SKM-1 treated with dmso at 0.1 percent for 144 hours (cell line): Measurements from ENCODE around the gene PTPRG.

Experiments used
- DNase-seq: peaks from one replicate; lab custom pipeline; 2025; ENCODE audit not compliant: unreplicated experiment; lab: John Stamatoyannopoulos, UW

PTPRG gene

DNA sequence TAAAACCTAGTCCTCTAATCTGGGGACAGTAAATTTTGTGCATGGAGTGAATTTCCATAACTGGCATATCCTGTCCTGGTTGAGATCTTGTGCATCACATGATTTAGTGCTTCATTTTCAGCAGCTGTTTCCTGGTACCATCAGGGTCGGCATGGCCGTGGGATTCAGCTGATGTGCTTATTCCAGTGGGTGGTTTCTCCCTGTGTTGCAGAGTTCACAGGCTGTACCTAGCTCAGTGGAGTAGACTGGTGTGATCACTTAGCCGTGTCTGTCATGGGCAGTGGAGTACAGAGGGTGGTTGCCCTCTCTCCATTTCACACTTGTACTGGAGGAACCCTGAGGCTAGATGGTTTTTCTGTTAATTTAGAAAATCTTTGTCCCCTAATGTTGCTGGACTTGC, 228.5 kb downstream of the PTPRG start:
- no peak for DNase-seq

DNA sequence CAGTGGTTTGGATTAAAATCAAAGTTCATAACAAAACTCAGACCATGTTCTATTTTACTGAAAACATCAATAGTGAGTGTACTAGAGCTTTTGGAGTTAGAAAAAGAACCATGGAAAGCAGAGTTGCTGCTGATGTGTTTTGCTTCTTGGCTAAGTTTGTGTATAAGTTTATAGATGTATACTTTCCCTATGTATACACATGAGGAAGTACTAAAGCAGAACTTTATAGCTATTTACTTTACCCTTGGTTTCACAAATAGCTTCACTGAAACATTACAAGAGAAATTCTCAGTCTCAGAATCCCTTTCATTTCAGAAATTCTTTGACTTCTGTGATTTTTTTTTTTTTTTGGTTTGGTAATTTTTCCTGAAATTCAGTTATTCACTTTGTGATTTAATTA, 229.0 kb downstream of the PTPRG start:
- no peak for DNase-seq

DNA sequence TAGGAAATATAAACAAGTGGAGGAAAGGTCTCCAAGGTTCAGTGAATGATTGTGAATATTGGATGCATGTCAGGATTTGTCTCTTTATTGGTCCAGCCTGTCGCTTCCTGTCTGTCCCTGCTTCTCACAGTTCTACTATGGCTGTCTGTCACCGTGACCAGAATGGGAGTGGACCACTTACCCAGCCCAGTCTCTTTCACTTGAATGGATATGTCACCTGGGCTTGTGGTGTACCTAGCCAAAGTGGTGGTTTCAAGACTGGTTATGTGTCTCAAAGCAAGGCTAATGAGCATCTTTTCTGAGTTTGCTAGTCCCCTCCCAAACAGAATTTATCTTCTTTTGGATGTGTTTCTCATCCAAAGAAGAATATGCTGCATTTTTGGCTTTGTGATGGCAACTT, 231.7 kb downstream of the PTPRG start:
- no peak for DNase-seq

GRCh38 chr3:61793521-61793920, 232.2 kb downstream of the PTPRG start:
- no peak for DNase-seq

- DNase-seq, result no peak
These were observed 233.0 kb downstream of the PTPRG start for GRCh38 chr3:61794341-61794740.

GRCh38 chr3:61794961-61795360, 233.6 kb downstream of the PTPRG start:
- no peak for DNase-seq

DNA sequence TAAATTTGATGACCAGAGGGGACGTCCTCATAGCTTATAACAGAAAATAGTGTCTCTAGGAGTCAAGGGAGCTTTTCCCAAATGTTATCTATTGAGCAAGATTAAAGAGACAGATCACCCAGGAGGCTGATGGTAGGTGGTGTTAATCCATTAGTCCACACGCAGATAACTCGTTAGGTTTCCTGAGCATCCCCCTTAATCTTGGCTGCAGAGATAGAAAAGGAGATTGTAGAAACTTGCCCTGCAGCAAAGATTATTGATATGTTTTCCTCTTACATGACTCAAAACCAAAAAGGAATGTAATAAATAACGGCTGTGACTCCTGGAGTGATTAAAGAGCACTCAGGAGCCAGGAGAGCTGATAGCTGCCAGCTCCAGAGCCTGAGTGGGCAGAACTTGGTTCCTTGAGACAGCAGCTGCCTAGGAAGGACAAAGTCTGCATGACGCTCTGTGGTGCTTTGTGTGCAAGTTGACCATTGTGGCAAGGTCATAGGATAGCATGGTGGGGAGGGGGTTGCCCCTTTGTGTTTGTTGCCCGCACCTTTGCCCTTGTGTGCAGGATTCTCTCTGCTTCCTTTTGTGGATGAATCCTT, 234.8 kb downstream of the PTPRG start:
- no peak for DNase-seq

DNA sequence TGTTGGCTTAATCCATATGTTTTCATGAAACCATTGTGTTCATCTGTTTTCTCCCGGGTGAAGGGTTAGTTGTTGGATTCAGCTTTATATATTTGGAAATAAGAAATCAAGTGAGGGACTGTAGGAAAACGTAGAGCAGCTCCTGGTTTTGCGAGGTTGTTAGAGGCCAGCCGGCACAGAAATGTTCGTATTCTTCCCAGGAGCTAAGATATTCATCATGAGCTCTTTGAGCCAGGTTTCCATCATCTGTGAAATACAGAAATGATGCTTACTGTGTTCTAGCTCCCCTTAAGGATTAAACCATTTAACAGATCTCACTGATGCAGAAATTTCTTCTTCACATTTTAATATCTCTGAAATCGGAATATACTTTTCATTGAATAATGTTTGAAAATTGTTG, 235.5 kb downstream of the PTPRG start:
- no peak for DNase-seq

DNA sequence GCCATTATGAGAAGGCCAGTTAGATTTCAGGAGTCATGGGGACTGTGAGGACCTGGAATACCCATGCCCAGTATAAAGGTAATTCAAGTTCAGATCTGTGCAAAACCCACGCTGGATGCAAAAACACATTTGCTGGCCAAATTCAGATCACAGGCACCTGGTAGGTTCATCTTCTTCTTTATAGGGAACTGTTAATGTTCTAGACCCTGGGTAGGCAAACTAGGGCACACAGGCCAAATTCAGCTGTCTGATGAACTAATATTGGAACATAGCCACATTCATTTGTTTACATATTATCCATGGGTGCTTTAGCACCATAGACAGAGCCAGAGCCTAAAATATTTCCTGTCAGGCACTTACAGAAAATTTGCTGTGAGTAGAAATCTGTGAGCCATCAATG, 241.4 kb downstream of the PTPRG start:
- DNase-seq, result no peak

GRCh38 chr3:61803983-61804382, 242.6 kb downstream of the PTPRG start:
- DNase-seq, result no peak

GRCh38 chr3:61804782-61805181, 243.4 kb downstream of the PTPRG start:
- peak; percentile 6 for DNase-seq

DNA sequence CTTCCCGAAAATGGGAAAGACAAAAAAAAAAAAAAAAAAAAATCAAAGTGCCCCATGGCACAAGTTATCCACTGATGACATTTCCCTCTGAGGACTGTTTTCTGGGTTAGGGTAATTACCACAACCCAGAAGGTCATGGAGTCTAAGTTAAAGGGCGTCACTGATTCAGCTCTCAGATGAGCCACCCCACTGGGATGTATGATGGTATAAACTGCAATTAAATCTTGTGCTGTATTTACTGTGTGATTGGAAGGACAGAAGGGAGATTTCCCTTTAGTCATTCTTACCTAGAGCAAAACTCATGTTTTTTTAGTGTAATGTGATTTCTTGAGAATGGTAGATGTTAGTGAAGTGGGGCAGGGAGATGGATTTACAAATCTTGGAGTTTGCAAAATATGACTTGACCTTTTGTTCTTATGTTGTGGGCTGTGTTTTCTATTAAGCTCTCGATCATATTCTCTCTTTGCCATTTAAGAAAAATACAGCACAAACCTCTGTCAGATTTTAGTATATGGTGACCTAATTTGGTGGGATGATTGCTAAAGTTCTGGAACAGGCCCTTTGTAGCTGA, 244.2 kb downstream of the PTPRG start:
- DNase-seq, result no peak

DNA sequence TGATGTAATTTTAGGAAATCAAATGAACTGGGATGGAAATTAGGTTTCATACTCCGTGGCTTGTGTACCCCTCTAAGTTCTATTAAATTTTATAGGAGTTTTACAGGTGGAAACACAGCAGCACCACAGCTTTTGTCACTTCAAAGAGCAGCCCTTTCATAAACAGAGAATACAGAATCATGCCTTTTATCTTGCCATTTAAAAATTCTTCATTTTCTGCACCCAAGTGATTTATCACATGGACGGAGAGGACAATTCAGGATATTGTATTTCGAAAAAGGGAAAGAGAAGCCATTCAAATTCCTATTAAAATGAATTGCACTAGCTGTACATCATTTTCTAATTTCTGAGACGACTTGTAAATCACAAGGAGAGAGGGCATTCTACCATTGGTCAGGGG, 245.4 kb downstream of the PTPRG start:
- no peak for DNase-seq

DNA sequence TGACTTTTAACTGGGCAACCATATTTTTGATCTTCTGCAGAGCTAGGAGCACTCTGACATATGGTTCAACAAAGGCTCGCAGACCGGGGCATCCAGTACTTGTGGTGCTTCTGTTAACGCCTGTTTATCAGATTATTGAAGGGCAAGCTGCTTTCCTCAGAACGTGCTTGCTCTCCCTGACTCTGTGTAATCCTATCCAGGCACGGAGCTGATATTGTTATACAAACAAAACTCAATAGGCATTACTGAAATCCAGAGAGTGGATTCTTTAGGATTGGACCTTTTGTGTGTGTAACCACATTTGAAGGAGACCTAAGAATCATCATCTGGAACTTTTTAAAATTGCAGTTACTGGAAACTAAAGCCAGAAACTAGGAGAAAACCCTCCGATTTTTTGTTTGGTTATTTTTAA, 246.5 kb downstream of the PTPRG start:
- no peak for DNase-seq

DNA sequence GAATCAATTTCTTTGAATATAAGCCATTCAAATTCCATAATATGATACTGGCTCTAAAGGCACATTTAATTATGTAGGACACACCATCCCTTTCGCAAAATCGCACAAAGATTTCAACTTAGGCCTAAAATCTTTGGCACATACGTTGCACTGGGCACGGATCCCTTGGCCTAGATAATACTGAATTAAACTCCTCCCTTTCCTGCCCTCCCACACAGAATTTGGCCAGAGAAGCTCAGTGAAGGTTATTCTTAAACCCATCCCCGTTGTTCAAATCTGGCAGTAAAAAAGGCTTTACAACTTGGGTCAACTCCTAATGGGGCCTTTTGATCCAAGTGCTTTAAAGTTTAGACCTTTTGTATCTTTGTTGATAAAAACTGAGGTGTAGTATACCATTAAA, 247.2 kb downstream of the PTPRG start:
- DNase-seq, result no peak

DNA sequence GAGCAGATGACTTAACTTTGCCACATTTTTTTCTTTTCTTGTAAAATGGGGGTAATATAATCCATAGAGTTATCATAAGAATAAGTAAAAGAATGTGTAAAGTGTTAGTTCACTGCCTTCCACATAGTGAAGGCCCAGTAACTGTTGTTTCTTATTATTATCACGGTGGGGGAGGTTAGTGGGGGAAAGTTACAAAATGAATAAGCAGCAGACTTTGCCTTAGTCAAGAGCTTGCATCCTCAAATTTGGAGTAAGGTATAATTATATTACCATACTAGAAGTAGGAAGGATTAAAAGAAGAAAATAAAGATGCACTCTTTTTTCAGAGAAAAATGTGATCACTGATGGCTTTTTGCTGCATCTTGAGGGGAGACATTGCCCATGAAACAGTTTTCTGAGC, 247.6 kb downstream of the PTPRG start:
- no peak for DNase-seq

- DNase-seq, result no peak
These were observed 248.5 kb downstream of the PTPRG start for GRCh38 chr3:61809879-61810278.

DNA sequence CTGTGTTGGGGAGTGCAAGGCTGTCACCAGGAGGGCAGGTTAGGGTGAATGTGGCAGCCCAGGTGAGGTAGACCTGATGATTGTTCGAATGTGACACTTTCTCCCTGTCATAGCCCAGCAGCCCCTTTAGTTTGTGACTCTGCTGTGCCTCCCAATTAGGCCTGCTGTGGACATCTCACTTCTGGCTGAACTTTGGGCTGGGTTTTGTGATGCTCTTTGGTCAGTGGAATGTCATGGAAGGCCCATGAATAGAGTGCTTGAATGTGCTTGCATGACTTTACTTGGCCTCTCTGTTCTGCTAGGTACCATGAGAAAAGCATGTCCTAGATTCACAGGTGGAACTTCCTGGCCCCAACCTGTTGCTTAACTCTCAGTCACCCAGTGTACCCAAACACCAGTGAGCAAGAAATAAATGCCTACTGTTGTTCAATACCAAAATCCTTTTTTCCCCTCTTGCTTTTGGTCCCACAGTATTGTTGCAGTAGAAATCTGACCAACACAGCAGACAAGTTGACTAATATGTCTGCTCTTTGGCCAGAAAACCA, 249.7 kb downstream of the PTPRG start:
- no peak for DNase-seq

GRCh38 chr3:61811652-61812051, 250.3 kb downstream of the PTPRG start:
- DNase-seq, result no peak

DNA sequence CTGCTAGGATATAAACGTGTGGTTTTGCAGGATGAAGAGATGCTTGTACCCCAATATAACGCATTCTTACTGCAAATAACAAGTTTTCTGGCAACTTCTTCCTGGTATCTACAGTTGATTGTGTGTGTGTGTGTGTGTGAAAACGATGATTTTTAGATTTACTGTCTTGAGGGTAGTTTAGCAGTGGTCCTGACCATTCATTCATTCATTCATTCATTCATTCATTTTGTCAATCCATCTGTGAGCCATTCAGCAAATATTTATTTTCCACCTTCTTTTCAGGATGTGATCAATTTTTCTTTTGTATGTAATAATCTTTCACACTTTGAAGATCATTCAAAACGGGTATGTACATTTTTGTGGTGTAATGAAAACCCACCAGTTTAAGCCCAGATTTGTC, 250.7 kb downstream of the PTPRG start:
- DNase-seq, result no peak

GRCh38 chr3:61812517-61812916, 251.1 kb downstream of the PTPRG start:
- DNase-seq, result no peak

GRCh38 chr3:61813636-61814035, 252.3 kb downstream of the PTPRG start:
- no peak for DNase-seq

- DNase-seq, result no peak
These were observed 253.3 kb downstream of the PTPRG start for GRCh38 chr3:61814674-61815073.
